GM23338 (cell line): ENCODE measurements around the gene CDC23.

Experiments used
- CTCF ChIP-seq, 2 experiments: fragments of 200-600 bp in 1 of 2; sonication (generic) in 1 of 2; conservative IDR thresholded peaks; 2 replicates each; pipeline versions ENCODE4 v1.5.1 to v1.6.1; 2016 to 2017; ENCODE audit warnings: antibody characterized with exemption in 2 of 2, low read depth in 2 of 2, mild to moderate bottlenecking in 2 of 2, moderate library complexity in 1 of 2
- EZH2phosphoT487 ChIP-seq: fragments of 200-600 bp; sonication (generic); IDR thresholded peaks from one replicate; pipeline ENCODE4 v1.8.1; 2018; ENCODE audit warnings: antibody characterized with exemption; ENCODE audit not compliant: unreplicated experiment
- JUNB ChIP-seq: IDR thresholded peaks from one replicate; pipeline ENCODE4 v1.6.1; 2016; ENCODE audit warnings: antibody characterized with exemption; ENCODE audit not compliant: unreplicated experiment
- POLR2AphosphoS5 ChIP-seq: IDR thresholded peaks from 2 replicates; pipeline ENCODE4 v1.6.1; 2016; ENCODE audit warnings: antibody characterized with exemption, low read depth

- TF ChIP-seq CTCF (conservative IDR thresholded peaks at IDR 0.05; ENCODE audit: low read depth in 2 of 2) (no peak), POLR2AphosphoS5 (no peak), EZH2phosphoT487 (no peak), JUNB (no peak)
These were observed 33.7 kb upstream of the CDC23 start for GRCh38 chr5:138246822-138247221.
